HG03469 (cell line): ENCODE results near the gene GSTM3.

Source experiments
- ATAC-seq: cut with Tn5 transposase; IDR thresholded peaks from one replicate; pipeline ENCODE4 v1.9.1; 2021; ENCODE audit warnings: mild to moderate bottlenecking, moderate library complexity, moderate number of reproducible peaks; ENCODE audit not compliant: unreplicated experiment

The GSTM3 gene

DNA sequence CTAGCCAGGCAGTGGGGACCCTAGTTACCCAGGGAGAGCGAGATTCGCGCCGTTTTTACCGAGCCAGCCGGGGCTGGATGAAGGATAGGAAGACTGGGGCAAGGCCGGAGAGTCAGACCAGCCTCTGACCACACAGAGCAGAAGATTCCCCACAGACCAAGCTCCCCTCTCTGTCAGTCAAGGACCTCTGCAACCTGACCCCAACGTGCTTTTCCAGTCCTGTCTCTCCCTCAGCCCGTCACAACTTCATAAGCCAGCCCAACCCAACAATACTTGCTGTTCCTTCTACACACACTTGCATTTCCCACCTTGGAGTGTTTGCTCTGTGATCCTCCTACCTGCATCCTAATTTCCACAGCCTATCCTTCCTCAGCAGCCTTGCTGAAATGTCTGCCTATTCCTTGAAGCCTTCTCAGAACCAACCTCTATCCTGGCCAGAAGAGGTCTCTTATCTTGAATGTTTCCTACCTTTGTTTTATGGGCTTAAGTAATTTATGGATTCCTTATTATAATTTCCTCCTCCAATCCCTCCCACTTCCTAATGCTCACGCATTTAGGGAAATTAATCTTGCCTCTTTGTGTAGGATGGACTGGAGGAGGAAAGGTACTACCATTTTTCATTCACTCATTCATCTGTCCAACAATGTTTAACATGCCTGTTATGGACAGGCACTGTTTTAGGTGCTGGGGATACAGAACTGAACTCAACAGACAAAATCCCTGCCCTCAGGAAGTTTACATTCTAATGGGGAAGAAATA, at the start of gene GSTM3:
Gene GSTM3 (minus strand): TSS at position 424 of the 759 bp plus-strand sequence. CDS start 751 bp downstream, outside the sequence.
- no peak for ATAC-seq

DNA sequence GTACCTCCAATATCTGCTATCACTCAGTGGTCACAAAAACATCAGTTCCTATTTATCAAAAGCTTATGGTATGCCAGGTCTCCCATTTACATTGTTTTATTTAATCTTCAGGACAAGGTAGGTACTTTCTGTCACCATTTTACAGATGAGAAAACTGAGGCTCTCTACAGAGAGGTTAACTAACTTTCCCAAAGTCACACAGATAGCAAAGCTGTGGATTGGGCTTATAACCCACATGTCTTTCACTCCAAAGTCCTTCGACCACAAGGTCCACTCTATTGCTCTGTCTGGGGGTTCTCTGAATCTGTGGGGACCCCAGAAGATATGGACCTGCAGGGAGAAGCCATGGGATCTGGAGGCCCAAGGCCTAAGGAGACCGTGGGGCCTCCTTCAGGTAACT, 49.5 kb upstream of the GSTM3 start:
- ATAC-seq, result no peak

DNA sequence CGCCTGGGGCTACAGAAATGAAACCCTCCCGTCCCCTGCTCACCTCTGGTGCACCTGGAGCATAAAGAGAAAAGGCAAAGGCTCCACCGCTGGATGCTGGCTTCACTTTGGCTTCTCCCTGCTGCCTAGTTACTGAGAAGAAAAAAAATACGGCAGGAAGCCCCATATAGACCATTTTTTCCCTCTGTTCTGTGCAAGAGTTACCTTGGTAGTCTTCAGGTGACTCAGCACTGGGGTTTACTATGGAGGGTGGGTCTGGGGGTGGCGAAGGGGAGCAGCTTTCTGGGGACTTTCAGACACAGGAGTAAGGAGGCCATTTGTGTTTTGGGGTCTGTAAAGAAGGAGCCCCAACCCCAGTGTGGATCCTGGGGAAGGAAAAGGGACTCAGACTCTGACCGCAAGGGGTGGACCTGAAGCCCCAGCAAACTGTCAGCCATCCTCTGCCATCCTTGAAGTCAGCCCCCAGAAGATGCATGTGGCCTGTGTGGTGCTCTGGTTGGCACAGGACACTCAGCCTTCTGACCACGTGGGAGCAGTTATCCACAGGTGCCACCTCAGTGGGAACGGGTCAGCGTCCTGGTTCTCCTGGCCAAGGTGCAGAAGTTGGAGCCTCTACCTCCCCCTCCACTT, 48.8 kb upstream of the GSTM3 start:
- no peak for ATAC-seq

DNA sequence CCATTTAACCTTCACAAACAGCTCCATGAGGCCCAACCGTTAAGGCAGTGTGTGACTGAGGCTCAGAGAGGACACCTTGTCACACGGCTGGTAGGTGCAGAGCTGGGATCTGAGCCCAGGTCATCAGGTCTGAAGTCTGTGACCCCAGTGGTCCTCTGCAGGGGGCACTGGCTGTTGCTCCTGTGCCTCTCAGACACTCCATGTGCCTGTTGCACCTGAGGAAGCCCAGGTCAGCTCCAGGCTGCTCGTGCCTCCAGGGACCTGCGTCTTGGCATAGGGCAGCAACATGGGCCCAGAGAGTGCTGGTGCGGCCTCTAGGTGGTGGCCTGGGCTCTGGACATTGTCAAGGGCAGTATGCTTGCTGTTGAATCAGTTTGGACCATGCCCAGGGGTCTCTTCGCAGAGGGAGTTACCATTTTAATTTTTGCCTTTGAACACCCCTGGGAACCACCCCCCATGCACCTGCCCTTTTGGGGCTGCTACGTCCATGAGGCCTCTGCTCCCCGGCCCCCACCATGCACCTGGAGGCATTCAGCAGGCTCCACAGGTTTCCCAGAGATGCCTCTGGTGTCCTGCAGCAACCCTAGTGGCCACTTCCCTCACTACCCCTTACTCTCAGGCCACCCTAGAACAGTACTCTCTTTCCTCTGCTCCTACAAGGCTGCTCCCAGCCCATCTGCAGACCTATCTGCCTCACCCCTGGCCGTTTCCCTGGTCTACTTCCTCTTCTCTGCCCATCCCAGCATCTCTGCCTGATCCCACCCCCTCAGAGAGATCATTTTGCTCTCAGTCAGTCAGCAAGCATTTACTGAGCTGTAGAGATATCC, 48.1 kb upstream of the GSTM3 start:
- ATAC-seq, result no peak

DNA sequence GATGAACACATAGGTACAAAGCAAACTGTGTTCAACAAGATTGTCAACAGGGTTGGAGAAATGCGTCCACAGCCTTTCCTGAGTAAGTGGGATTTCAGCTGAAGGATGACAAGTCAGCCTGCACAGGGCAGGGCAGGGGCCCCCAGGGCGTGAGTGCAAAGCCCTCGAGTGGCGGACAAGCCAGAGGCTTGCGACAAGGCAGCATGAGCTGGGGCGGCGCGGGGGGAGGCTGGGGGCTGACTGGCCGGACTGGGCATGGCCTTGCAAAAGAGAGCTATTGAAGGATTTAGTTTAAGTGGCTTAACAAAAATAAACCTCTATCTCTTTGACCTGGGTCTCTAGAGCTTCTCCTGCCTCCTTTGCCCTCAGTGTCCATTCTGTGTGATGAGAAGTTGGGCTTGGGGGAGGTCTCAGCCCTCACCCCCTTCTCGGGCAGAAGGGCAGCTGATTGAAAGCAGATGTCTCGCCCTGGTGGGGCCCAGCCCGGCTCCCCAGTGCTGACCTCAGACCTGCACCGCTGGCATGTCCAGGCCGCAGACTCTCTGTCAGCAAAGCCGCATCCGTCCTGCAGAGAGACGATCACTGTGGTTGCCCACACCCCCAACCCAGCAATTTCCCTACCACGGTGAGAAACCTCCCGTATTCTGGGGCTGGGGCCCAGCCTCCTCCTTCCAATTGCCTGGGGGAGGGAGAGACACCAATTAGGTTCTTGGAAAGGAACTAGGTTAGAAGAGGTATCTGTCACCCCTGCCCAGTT, 47.2 kb upstream of the GSTM3 start:
- ATAC-seq, result no peak

DNA sequence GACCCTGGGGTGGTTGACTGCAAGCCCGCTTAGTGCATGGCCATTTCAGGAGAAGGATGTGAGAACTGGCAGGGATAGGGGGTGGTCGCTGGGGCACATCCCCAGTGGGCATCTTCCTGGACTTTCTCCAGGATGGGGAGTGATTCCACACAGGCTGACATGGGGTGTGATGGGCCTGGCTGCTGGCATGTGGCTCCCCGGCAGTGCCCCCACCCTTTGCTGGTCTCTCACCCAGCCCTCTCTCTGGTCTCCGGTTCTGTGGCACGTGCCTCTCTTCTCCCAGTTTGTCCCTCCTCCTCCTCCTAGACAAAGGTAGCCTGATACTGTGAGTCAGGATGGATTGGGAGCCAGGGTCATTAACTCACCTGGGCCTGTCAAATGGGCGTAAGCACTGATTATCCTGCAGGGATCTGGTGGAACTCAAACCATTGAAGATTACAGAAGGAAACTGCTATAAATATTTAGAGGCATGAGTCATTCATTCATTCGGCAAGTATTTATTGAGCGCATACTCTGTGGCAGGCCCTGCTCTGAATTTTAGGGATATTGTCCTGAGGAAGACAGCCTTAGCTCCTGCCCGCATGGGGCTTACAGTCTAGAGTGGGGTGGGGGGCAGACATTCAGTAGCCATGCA, 46.5 kb upstream of the GSTM3 start:
- ATAC-seq, result no peak

DNA sequence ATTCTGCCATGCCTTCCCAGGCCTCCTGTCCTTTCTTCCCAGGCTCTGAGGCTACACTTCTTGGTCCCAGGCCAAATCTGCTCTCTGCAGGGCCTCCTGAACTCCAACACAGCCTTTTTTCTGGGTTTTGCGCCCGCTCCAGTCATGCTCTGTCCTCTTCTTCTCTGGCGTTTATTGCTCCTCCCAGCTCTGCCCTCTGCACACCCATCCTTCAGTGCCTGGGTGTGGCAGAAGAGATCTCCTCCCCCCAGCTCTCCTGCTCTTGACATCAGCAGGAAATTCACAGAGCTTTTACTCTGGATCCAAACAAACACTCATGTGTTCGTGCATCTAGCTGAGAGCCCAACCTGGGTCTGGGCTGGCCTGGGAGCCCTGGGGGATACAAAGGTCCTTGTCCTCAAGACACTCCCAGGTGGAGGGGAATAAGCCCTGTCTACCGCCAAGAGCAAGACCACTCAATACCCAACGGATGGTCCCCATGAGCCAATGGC, 45.7 kb upstream of the GSTM3 start:
- no peak for ATAC-seq

DNA sequence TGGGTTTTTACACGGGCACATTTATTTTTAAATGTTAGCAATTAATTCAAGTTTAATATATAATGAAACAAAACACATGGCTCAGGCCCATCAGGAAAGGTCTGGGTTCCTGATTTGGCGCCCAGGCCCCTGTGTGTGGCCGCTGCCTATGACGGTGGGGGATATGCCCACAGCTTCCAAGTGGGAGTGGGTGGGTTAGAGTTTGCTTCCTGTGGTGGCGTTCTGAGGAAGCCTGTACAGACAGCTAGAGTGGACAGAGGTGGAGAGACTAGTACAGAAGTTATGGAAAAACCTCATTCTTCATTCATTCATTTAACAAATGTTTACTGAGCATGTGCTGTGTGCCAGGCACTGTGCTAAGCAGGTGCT, 45.3 kb upstream of the GSTM3 start:
- ATAC-seq, result no peak

DNA sequence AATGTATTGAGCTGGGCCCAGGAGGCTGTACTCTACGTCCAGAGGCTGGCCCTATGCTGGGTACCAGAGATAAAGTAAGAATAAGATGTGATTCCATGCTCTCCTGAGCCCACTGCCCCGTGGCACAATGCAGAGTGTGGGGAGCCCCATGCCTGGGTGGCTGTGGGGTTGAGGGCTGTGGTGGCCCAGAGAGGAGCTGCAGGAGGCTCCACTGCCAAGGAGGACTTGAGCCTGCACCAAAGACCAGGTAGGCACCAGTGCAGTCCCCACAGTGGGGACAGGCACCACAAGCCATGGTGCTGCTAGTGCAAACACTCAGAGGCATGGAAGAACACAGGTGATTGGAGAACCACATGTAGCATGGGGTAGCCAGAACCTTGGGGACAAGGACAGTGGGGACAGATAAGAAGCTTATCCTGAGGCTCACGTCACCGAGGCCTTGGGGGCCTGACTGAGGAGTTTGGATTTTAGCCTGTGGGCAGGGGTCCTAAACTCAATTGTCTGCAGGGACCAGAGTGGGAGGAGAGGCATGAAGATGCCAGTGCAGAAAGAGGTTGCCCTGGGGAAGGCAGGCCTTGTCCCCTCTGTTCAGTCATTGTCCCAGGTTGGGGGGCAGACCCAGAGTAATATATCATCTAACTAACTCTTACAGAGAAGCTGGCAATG, 44.7 kb upstream of the GSTM3 start:
- ATAC-seq, result no peak

DNA sequence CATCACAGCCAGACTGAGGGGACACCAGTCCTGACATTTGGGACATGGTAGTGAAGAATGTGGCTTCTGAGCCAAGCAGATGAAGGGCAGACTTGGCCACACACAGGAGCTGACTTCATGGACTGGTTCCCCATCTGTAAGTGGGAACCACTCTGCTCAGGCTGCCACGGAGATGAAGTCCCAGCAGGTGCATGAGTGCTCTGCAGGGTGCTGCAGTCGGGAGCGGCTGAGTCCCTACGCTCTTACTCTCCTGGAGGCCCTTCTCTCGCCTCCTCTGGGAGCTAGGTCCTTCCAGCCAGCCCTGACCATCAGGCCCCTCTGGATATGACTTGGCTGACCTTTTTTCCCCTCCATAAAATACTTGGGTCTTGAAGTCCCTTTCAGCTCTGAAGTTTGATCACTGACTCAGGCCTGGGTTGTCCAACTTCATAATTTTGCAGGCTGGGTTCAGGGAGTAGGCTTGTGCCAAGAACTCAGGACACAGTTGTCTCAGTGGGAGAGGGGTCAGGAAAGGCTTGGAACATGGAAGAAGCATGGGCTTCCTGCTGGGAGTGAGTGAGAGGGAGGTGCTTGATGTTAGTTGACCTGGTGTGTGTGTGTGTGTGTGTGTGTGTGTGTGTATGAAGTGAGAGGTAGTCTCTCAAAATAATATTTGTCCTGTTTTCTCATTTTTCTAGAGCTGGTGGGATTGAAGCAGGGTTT, 43.9 kb upstream of the GSTM3 start:
- no peak for ATAC-seq

DNA sequence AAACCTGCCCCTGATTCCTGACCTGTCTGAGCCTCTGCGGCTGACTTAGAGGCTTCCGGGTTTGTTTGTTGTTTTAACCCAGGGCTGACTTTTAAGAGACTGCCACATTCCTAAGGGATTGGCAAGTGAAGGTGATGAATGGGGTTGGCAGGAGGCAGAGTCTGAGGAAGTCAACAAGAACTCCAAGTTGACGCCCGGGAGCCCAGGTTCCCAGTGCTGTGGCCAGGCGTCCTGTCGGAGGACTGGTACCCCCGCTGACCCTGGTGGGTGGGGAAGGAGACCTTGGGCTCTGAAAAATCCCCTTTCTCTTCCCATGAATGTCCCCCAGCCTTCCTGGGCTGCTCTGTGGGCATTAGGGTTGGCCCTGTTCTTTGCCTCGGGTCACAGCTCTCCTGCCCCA, 42.6 kb upstream of the GSTM3 start:
- ATAC-seq, result no peak

DNA sequence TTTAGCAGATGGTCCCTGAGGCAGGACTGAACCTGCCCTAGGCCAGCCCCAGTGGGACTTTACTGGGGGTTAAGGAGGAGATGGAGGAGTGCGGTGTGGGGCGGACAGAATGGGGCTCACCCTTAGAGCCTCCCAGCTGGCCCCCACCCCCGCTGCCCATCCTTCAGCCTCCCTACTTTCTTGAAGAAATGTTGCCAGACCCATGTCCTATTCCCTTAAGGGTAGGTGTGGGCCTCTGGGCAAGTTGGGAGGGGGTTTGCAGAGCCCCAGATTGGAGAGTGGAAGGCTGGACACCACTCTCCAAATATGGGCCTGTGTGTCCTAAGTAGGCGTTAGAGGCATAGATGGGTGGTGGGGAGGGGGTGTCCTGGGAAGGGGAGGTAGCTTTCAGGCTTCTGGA, 42.1 kb upstream of the GSTM3 start:
- ATAC-seq, result no peak

DNA sequence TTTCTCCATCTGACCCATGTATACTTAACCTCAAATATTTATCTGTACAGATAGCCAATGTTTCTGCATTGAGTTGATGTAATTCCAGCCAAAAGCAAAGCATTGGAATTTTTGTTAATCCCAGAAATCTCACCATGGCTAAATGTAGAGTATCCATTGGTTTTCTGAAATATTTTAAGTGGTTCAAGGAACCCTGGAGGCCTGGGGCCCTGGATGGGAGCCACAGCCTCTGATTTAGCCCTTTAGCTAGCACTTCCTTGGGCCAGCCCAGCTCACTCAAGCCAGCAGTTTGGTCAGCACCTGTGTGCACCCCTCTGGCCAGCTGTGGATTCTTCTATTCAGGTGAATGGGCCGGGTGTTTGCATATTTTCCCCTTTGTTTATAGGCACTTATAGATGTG, 41.7 kb upstream of the GSTM3 start:
- no peak for ATAC-seq

DNA sequence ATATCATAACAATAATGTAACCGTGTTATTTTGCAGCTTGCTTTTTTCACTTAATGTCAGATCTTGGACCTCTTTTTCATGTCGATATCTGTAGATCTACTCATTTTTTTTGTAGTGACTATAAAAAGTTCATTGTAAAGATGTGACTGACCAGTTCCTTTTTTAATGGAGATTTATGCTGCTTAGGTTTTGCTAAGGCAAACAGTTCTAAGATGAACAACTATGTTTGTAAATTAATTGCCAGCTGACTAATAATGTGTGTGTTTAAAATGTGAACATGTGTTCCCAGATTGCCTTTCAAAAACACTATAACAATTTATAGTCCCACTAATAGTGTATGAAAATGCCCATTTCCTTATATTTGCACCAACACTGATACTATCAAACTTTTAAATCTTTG, 41.0 kb upstream of the GSTM3 start:
- ATAC-seq, result no peak

DNA sequence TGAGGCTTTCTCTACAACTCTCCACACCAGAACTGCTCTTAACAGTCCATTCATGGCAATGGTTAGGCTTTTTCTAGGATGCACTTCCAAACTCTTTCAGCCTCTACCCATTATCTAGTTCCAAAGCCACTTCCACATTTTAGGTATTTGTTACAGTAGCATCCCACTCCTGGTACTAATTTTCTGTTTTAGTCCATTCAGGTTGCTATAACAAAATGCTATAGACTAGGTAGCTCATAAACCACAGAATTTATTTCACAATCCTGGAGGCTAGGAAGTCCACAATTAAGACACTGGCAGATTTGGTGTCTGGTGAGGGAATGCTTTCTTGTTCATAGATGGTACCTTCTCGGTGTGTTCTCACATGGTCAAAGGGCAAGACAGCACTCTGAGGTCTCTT, 40.1 kb upstream of the GSTM3 start:
- ATAC-seq, result no peak

DNA sequence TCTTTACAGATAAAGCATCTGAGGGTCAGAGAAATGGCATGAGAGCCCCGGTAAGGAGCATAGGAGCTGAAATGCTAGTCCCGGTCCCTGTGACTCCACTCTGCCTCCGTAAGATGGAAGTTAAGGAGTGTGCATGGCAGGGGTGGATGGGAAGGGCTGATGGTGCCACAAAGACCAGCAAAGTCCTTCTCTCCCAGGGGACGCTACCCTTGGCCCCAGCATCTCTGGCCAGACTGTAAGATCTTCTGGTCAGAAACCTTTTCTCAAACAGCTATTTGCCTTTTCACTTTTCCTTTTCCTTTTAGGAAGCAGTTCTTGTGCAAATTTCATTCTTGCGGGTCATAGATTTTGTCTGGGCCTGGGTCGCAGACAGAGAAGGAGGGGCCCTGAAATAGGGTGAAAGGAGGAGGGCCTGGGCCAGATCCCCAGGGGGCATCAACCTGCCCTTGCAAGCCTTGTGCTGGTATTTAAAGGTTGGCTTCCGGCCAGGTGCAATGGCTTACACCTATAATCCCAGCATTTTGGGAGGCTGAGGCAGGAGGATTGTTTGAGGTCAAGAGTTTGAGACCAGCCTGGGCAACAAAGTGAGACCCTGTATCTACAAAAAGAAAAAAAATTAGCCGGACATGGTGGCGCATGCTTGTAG, 37.3 kb upstream of the GSTM3 start:
- no peak for ATAC-seq

DNA sequence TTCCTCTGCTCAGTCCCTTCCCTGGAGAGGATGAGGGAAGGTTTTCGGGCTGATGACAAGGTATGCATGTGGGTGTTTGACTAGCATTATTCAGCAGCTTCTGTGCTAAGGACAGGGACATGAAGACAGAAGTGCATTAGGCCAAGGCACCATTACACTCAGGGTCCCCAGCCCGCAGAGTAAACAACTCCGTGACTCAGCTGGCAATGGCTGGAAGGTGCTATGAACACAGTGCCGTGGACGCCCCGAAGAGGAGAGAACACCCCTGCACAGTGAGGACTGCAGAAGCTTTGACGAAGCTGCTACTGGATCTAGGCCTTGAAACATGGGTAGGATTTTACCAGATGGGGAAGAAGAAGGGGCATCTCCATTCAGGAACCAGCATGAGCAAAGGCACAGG, 36.6 kb upstream of the GSTM3 start:
- no peak for ATAC-seq

DNA sequence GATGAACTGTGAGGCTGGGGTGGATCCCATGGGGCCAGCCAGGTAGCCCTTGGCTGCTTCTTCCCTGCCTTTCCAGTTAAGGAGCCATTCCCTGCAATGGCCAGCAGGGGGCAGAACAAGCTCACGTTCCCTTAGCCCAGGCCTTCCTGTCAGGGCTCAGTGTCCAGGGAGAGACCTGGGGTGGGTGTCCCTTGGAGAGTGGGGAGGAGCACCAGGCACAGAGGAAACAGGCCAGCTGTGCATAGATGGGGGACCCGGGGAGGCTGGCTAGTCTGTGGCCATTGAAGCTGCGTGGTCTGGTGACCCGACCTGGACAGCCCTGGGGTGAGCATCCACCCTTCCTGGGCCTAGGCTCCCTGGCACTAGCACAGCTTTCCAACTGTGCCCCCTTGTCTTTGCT, 36.1 kb upstream of the GSTM3 start:
- ATAC-seq, result no peak
